Breast epithelium (tissue), 3 donors: ENCODE data around the gene NR1I3.

ENCODE experiments used
- POLR2AphosphoS5 ChIP-seq, 3 donors: sonication (generic); formaldehyde crosslinking; IDR thresholded peaks; one replicate each; pipeline ENCODE4 v1.6.1; 2017; ENCODE audit warnings: antibody characterized with exemption in 3 of 3
- TF ChIP-seq, protein P1 (sequence below), 3 donors: fragments of 450-650 bp; IDR thresholded peaks; one replicate each; pipeline ENCODE4 v1.5.1; 2016 to 2017; ENCODE audit warnings: antibody characterized with exemption in 3 of 3, mild to moderate bottlenecking in 3 of 3, moderate library complexity in 3 of 3

DNA sequence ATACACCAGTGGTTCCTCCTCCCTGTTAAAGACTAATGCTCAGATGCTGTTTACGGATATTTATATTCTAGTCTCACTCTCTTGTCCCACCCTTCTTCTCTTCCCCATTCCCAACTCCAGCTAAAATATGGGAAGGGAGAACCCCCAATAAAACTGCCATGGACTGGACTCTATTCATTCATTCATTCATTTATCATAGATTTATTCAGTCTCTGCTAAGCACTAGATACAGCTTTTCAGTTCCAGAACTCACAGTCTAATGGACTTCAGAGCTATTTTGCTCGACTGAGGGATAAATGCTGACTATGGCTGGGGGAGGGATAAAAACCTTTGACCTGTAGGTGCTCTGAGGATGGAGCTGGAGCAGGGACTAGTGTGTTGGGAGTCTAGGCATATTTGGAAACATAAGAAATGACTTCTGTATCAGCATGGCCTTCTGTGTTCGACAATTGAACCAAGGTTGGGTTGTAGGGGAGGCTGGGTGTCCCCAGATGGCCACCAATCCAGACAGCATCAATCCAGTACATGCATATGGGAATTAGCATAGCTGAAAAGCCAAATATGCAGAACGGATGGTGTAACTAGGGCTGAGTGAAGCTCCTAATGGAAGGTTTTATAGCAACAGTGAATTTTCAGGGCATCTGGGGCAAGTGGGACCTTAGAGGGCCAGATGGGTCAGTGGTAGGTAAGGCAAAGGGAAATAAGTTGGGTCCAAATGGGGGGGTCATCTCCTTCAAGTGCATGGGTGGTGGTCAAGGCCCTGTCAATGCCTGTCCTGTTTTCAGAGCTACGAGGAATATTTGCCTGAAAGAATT lies 18.7 kb downstream of the NR1I3 start:
- TF ChIP-seq, protein P1, sequence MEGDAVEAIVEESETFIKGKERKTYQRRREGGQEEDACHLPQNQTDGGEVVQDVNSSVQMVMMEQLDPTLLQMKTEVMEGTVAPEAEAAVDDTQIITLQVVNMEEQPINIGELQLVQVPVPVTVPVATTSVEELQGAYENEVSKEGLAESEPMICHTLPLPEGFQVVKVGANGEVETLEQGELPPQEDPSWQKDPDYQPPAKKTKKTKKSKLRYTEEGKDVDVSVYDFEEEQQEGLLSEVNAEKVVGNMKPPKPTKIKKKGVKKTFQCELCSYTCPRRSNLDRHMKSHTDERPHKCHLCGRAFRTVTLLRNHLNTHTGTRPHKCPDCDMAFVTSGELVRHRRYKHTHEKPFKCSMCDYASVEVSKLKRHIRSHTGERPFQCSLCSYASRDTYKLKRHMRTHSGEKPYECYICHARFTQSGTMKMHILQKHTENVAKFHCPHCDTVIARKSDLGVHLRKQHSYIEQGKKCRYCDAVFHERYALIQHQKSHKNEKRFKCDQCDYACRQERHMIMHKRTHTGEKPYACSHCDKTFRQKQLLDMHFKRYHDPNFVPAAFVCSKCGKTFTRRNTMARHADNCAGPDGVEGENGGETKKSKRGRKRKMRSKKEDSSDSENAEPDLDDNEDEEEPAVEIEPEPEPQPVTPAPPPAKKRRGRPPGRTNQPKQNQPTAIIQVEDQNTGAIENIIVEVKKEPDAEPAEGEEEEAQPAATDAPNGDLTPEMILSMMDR (IDR thresholded peaks at IDR 0.05) = no peak
- no peak for TF ChIP-seq POLR2AphosphoS5 (IDR thresholded peaks at IDR 0.05)
